Activated naive CD4-positive, alpha-beta T cell treated with anti-CD3 and anti-CD28 coated beads, Interleukin-2, amount 50 U/mL, for 16 hours (primary cell): ENCODE results near the gene DIPK1A.
"Not testable (repeated sequence)": the region's sequence is repeated elsewhere in the genome, so short reads cannot be mapped to it uniquely, and the experiment has no call there.

Experiments used
- DNase-seq: peaks from one replicate; pipeline ENCODE4 v3.0.0-alpha.2; 2020

The DIPK1A gene

DNA sequence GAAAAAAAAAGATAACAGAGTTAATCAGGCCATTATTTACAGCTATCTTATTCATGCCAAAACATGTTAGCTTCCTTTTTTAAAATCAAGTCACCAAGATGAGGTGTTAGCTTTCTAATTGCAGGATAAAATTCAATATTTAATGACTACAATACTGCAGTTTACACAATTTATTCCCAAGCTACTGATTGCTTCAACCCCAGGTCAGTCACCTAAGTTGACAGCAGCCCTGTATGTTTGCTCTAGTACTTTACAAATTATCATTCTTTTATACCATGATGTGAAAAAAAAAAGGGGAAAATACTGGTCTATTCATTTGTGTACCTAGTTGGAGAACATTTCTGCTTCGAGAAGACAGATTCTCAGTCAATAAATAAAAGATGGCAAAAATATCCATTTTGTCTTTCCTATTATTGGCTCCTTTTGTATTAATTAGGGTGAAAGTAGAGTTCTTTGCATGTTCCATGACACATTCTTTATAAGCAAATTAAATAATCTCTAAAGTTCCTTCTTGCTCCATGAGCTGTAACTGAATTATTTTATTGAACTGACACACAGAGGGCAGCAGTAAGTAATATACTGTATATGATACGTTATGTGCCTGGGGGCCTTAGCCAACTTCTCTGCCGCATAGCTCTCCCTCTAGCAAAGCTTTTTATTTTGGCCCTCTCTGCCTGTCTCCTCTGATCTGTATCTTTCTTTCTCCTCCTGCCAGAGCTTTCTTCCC lies 48.0 kb downstream of the DIPK1A start:
- no peak for DNase-seq

- no peak for DNase-seq
Observed at GRCh38 chr1:92910081-92910480, 51.2 kb downstream of the DIPK1A start.

DNA sequence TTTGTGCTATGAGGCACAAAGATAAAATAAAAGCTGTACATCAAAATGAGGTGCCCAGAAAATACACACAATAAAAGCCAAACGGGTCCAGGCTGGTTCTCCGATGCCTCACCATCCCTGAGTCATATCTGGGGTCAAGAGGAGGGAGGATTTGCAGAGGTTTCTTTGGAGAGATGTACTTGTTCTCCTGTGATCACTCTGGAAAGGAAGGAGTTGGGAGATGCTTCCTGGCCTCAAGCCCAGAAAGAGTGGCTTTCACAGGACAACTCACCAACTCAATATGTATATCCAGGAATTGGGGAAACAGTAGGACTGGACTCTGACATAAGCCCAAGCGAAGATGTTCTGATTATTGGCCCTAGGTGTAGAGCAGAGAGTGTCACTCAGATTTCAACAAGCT lies 51.9 kb downstream of the DIPK1A start:
- no peak for DNase-seq

DNA sequence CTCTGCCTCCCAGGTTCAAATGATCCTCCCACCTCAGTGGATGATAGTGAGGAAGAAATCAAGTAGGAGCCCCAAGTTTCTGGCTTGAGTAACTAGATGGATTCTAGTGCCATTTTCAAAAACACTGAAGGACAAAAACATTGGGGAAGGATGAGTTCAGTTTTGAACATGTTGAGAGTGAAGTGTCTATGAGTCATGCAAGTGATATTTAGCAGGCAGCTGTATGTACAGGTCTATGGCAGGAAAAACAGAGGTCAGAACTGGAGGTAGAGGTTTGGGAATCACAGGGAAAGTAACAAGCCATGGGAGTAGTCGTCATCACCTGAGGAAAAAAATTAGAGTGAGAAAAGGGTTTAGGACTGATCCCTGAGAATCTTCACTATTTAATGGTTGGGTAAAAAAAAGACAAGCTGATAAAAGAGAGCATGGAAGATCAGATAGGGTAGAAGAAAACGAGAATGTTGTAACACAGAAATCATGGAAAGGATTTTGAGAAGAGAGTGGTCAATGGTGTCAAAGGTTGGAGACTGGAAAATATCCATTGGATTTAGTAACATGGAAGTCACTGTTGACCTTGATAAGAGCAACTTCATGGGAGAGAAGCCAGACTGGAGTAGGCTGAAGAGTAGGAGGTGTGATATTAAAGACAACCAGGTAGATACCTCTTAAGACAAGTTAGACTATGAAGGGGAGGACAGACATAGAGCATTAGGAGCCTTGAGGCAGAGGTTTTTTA lies 53.1 kb downstream of the DIPK1A start:
- DNase-seq, result no peak

- no peak for DNase-seq
Observed at GRCh38 chr1:92903765-92904164, 57.5 kb downstream of the DIPK1A start.

DNA sequence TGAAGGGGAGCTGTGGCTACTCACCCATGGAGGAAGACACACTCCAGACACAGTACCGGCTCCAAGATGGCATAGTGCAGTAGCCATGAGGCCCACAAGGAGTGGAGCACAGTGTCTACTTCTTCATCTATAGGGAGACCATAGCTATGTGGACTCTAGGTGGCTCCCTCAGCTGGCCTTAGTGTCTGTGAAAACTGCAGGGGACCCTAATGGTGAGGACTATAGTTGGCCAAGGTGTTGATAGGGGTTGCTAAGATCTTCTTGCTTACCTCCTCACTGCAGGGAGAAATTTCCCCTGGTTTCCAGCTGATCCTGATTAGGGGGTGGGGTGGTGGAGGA lies 58.9 kb downstream of the DIPK1A start:
- DNase-seq, result no peak

GRCh38 chr1:92901699-92902405 lies 59.4 kb downstream of the DIPK1A start:
- DNase-seq, result no peak

- DNase-seq, result no peak
Observed at GRCh38 chr1:92901126-92901525, 60.1 kb downstream of the DIPK1A start.

GRCh38 chr1:92900539-92900938 lies 60.7 kb downstream of the DIPK1A start:
- no peak for DNase-seq

DNA sequence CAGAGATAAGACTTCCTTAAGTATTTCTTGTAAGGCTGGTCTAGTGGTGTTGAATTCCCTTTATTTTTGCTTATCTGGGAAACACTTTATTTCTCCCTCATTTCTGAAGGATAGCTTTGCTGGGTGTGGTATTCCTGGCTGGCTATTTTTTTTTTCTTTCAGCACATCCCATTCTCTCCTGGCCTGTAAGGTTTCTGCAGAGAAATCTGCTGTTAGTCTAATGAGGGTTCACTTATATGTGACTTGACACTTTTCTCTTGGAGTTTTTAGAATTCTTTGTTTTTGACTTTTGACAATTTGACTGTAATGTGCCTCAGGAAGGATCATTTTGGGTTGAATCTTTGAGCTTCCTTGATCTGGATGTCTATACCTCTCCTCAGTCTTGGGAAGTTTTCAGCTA lies 61.5 kb downstream of the DIPK1A start:
- DNase-seq, result no peak

- not testable (repeated sequence) for DNase-seq
Observed at GRCh38 chr1:92898053-92898452, 63.2 kb downstream of the DIPK1A start.

- DNase-seq, result no peak
Observed at GRCh38 chr1:92887465-92887864, 73.8 kb downstream of the DIPK1A start.

- no peak for DNase-seq
Observed at GRCh38 chr1:92886886-92887419, 74.3 kb downstream of the DIPK1A start.

- DNase-seq, result no peak
Observed at GRCh38 chr1:92884195-92884594, 77.1 kb downstream of the DIPK1A start.

GRCh38 chr1:92883297-92883696 lies 78.0 kb downstream of the DIPK1A start:
- DNase-seq, result no peak

DNA sequence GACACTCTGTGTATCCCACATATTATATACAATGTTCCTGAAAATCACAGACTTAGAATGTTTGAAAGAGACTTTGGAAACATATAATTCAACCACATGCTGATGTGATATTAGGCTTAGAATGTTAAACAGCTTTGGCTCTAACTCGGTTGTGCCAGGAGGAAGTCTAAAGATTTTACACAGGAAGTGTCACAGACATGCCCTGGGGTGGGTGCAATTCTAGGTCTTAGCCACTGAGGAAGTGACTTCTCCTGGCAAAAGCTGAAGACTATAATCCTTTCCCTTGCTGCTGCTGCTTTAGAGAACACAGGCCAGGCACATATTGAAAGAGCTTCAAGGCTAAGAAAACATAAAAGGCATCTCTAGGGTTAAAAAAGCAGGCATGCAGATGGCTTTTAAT lies 78.4 kb downstream of the DIPK1A start:
- no peak for DNase-seq

GRCh38 chr1:92881391-92881790 lies 79.9 kb downstream of the DIPK1A start:
- no peak for DNase-seq

GRCh38 chr1:92879316-92879968 lies 81.8 kb downstream of the DIPK1A start:
- DNase-seq, result no peak

DNA sequence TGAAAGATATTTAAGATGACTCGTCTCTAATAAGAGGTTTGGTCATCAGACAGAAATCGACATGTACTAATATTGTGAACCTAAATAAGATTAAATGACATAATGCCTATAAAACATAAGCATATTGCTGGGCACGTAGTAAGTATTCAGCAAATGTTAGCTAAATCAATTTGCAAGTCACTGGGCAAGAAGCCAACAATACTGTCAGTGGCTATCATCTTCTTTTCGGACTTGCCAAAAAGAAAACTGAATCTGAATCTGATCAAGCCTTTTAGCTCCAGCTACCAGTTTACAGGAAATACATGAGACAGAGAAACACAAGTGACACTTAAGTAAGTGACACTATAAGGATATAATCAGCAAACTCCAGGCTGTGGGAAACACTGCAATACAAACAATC lies 83.5 kb downstream of the DIPK1A start:
- DNase-seq, result no peak

GRCh38 chr1:92877081-92877711 lies 84.1 kb downstream of the DIPK1A start:
- no peak for DNase-seq

- no peak for DNase-seq
Observed at GRCh38 chr1:92876351-92876750, 84.9 kb downstream of the DIPK1A start.

DNA sequence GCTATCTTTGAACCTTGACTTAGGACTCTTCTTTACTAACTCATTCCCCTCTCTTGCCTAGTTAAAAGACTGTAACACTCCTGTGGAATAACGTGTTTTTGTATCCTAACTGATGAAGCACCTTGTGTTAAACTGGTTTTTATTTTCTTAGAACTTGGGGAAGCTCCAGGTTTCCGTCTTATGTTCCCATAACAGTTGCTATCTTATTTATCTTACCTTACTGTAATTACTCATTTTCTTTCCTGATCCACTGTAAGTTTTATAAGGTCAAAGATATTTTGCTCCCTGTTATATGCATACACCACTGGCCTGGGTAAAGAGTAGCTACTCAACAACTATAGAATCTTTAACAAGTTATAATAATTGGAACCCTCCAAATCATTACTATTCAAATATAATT lies 86.3 kb downstream of the DIPK1A start:
- no peak for DNase-seq

DNA sequence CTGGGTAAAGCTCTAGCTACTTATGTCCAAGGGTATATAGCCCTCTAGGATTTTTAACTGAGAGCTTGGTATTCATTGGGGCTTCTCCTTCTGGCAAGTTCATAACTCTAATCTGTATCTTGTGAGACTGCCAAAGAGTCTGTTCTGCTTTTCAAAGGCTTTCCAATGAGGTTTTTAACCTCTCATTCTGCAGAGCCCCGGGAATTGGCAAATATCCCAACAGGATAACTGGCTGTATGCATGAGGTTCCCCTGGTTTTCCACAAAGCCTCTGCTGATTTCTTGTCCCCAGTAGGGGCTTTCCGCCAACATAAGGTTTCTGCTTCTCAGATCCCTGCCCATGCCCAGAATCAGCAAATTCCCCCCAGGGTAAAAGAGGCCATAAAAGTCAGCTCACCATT lies 88.5 kb downstream of the DIPK1A start:
- no peak for DNase-seq
